Upper lobe of left lung (tissue), 6 donors: ENCODE measurements around the gene DAPK1. TPM values are rescaled to one million over a fixed set of nuclear protein-coding genes. Genes with fewer than 3 reads are reported as not detected.

Source experiments
- ATAC-seq, 2 donors: fragments of 200-7000 bp; cut with Tn5 transposase; one replicate each; pipeline ENCODE4 v1.9.1; 2022; ENCODE audit warnings: mild to moderate bottlenecking in 2 of 2, moderate library complexity in 2 of 2; ENCODE audit not compliant: low FRiP score in 2 of 2
- DNase-seq, 2 donors: peaks; one replicate each; pipeline ENCODE4 v3.0.0-alpha.2; 2019 to 2020
- H3K27ac ChIP-seq, 4 donors: fragments of 200-600 bp; sonication (generic); one replicate each; pipeline ENCODE4 v1.5.1; 2016 to 2019
- H3K27me3 ChIP-seq, 4 donors: fragments of 200-600 bp; sonication (generic); one replicate each; pipeline ENCODE4 v1.5.1; 2017 to 2019
- H3K36me3 ChIP-seq, 4 donors: fragments of 200-600 bp; sonication (generic); one replicate each; pipeline ENCODE4 v1.5.1; 2016 to 2019
- H3K4me1 ChIP-seq, 4 donors: fragments of 200-600 bp; sonication (generic); one replicate each; pipeline ENCODE4 v1.5.1; 2018 to 2019
- H3K4me3 ChIP-seq, 4 donors: fragments of 200-600 bp; sonication (generic); one replicate each; pipeline ENCODE4 v1.5.1; 2017 to 2019; ENCODE audit warnings: mild to moderate bottlenecking in 2 of 4, moderate library complexity in 1 of 4
- H3K9me3 ChIP-seq, 4 donors: fragments of 200-600 bp; sonication (generic); one replicate each; pipeline ENCODE4 v1.5.1; 2018 to 2019
- EP300 ChIP-seq, 4 donors: sonication (generic); formaldehyde crosslinking; IDR thresholded peaks; one replicate each; pipeline ENCODE4 v1.5.1; 2017; ENCODE audit warnings: antibody characterized with exemption in 4 of 4, control low read depth in 2 of 4
- POLR2A ChIP-seq, 4 donors: fragments of 450-650 bp; IDR thresholded peaks; one replicate each; pipeline ENCODE4 v1.5.1; 2016 to 2017; ENCODE audit warnings: antibody characterized with exemption in 4 of 4, mild to moderate bottlenecking in 2 of 4
- POLR2AphosphoS5 ChIP-seq, 2 donors: sonication (generic); formaldehyde crosslinking; IDR thresholded peaks; one replicate each; pipeline ENCODE4 v1.5.1; 2017; ENCODE audit warnings: antibody characterized with exemption in 2 of 2
- WGBS, 2 donors: methylation state at CpG; one replicate each; pipeline ENCODE4 v1.1.5; 2017 to 2018; 5-methylcytosine and 5-hydroxymethylcytosine counted together
- total RNA-seq, 6 donors: library from RNA; depleted of rRNA in 4 of 6; stranded (reverse); fragments of >200 nt in 4 of 6; gene quantifications; one replicate each; pipeline versions ENCODE4 v1.1.0 to v1.2.1, GENCODE V29; 2016 to 2021
- TF ChIP-seq, protein P1 (sequence below), 6 experiments: fragments of 450-650 bp in 4 of 6; fragments of 200-600 bp in 2 of 6; sonication (generic) in 2 of 6; IDR thresholded peaks; one replicate each; pipeline ENCODE4 v1.5.1; 2016 to 2019; ENCODE audit warnings: antibody characterized with exemption in 6 of 6
- donor health status: DM: no; HTN: no; CAD: no; lungs with moderate emphysema.
- donor health status: DM: no; HTN: yes; CAD: no; lungs with severe emphysema.

DAPK1 gene
- total RNA-seq, 6 donors from 2014 or later, result 125 to 334 (median 213) TPM

DNA sequence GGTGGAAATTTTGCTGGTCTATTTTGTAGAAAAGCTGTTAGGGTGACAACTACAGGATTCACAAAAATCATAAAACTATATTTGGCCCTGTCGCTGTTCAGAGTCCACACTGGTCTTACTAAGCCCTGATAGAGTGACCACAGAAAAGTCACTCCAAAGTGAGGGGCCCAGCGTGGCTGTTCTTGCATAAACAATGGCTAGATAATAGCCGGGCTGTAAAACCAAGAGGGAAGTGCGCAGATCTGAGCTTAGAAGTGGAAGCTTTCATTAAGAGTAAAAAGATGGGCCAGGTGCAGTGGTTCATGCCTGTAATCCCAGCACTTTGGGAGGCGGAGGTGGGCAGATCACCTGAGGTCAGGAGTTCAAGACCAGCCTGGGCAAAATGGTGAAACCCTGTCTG is 212.8 kb downstream of the DAPK1 start:
- TF ChIP-seq EP300 (IDR thresholded peaks at IDR 0.05) (no peak), POLR2AphosphoS5 (IDR thresholded peaks at IDR 0.05) (no peak), POLR2A (IDR thresholded peaks at IDR 0.05) (no peak)
- TF ChIP-seq, protein P1, sequence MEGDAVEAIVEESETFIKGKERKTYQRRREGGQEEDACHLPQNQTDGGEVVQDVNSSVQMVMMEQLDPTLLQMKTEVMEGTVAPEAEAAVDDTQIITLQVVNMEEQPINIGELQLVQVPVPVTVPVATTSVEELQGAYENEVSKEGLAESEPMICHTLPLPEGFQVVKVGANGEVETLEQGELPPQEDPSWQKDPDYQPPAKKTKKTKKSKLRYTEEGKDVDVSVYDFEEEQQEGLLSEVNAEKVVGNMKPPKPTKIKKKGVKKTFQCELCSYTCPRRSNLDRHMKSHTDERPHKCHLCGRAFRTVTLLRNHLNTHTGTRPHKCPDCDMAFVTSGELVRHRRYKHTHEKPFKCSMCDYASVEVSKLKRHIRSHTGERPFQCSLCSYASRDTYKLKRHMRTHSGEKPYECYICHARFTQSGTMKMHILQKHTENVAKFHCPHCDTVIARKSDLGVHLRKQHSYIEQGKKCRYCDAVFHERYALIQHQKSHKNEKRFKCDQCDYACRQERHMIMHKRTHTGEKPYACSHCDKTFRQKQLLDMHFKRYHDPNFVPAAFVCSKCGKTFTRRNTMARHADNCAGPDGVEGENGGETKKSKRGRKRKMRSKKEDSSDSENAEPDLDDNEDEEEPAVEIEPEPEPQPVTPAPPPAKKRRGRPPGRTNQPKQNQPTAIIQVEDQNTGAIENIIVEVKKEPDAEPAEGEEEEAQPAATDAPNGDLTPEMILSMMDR (IDR thresholded peaks at IDR 0.05), result no peak
- Histone ChIP-seq H3K9me3 (no peaks in the 10 kb centered on the region), H3K27ac (no peak overlapping the region), H3K27me3 (no peaks in the 10 kb centered on the region), H3K36me3 (peaks cover 8 to 24% (median 14%) of the 10 kb centered on the region in 4 donors), H3K4me1 (peaks cover 0 to 17% (median 10%) of the 10 kb centered on the region in 4 donors), H3K4me3 (no peak overlapping the region)
- 77 to 86% methylated on average over 5 of the region's 5 CpGs for WGBS, 2 donors
- DNase-seq (no peak), ATAC-seq (no peak)

DNA sequence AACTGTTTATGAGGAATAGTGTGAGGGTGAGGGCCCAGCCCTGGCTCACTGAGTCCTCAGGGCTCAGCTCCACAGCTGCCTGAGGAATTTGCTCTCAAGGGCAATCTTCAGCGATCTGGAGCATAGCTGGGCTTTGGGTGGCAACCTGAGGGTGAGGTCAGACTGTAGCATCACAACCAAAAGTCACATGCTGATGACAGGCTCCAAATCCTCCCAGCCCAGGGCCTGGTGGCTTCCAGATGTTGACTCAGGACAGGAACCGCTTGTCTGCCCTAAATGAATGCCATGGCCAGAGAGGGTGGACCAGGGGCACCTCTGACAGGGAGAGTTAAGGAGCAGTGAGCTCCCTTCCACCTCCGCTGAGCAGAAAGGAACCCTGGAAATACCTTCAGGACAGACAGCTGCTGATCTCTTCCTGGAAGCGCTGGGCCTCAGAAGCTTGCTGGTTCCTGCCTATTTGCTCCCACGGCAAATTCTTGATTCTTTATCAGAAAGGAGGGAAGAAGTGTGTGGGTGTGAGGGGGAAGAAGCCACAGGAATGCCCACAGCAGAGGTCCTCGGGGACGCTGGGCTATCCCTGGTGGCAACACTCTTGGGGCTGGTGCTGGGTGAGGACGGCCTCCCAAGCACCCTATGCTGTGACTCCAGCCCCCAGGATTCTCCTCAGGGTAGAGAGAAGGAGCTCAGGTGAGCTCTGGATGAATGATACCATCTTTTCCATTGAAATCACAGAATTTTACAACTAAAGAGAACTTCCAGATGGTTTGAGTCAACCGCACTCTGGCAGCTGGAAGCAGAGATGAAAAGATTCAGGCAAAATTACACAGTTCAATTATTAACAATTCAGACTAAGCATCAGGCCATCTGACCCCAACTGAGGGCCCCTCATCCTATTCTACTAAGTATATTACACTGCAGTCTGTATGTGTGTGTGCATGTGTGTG is 214.5 kb downstream of the DAPK1 start:
- no peaks in the 10 kb centered on the region for H3K9me3 ChIP-seq
- peak overlapping the region; percentile 48 to 78 (median 64) for H3K27ac ChIP-seq
- peaks cover 0 to 17% (median 10%) of the 10 kb centered on the region in 4 donors for H3K4me1 ChIP-seq
- DNase-seq (peak in 1 of 2 donors; percentile 55), ATAC-seq (peak; percentile 50 to 72)
- TF ChIP-seq POLR2A (IDR thresholded peaks at IDR 0.05) (peak in 1 of 4 donors; percentile 51), POLR2AphosphoS5 (IDR thresholded peaks at IDR 0.05) (no peak)
- no peaks in the 10 kb centered on the region for H3K27me3 ChIP-seq
- H3K4me3 ChIP-seq, result no peak overlapping the region
- peaks cover 0 to 10% (median 2%) of the 10 kb centered on the region in 4 donors for H3K36me3 ChIP-seq
- WGBS, 2 donors, result 55 to 58% methylated on average over 8 to 9 of the region's 9 CpGs

DNA sequence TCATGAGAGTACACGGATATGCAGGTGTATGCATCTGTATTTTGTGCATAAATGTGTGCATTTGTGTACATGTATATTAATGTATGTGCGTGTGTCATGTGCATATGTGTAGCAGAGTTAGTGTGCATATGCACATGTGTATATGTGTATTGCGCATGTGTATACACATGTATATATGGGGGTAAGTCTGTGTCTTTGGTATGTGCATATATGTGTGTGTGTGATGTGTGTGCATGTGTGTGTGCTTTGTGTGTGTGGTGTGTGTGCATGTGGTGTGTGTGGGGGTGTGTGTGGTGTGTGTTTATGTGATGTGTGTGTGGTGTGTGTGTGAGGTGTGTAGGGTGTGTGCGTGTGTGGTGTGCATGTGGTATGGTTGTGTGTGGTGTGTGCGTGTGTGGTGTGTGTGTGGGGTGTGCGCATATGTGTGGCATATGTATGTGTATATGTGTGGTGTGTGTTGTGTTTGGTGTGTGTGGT is 215.2 kb downstream of the DAPK1 start:
- 87 to 90% methylated on average over 6 of the region's 6 CpGs for WGBS, 2 donors
- Histone ChIP-seq H3K4me3 (no peak overlapping the region), H3K9me3 (no peaks in the 10 kb centered on the region), H3K4me1 (peaks cover 0 to 17% (median 10%) of the 10 kb centered on the region in 4 donors), H3K27me3 (no peaks in the 10 kb centered on the region), H3K27ac (peak overlapping the region in 3 of 4 donors; percentile 43 to 78 (median 58)), H3K36me3 (peaks cover 0 to 6% (median 0%) of the 10 kb centered on the region in 4 donors)
- TF ChIP-seq EP300 (IDR thresholded peaks at IDR 0.05) (no peak), POLR2A (IDR thresholded peaks at IDR 0.05) (no peak), POLR2AphosphoS5 (IDR thresholded peaks at IDR 0.05) (no peak)
- TF ChIP-seq, protein P1 (IDR thresholded peaks at IDR 0.05), result no peak
- DNase-seq (no peak), ATAC-seq (peak; percentile 1 to 48)

DNA sequence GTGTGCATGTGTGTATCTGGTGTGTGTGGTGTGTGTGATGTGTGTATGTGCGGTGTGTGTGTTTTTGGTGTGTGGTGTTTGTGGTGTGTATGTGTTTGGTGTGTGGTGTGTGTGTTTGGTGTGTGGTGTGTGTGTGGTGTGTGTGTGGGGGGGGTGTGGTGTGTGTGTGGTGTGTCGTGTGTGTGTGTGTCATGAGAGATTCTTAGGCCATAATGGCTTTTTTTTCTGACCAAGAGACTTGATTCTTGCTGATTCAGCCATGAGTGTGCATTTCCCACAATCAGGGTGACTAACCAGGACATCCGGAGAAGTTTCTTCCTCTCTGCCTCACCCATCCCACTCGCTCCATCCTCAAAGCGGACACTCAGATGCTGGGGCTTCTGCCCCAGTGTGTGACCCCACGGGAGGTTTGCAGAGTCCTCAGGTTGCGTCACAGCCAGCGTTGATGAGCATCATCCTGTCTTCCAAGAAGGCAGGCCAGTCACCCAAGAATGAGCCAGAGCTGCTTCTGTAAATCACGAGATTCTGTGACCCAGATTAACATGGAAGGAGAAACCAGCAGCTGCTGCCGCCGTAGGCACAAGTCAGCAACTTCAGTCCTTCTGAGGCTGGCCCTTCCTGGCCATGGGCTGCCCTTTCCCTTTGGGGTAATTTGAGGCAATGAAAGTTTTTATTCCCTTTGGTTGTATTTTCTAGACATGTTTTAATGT is 215.8 kb downstream of the DAPK1 start:
- Histone ChIP-seq H3K36me3 (peaks cover 0 to 6% (median 0%) of the 10 kb centered on the region in 4 donors), H3K9me3 (no peaks in the 10 kb centered on the region), H3K27ac (peak overlapping the region; percentile 12 to 78 (median 50)), H3K4me3 (no peak overlapping the region), H3K4me1 (peaks cover 0 to 17% (median 10%) of the 10 kb centered on the region in 4 donors), H3K27me3 (no peaks in the 10 kb centered on the region)
- WGBS, 2 donors, result 46 to 54% methylated on average over 5 to 11 of the region's 11 CpGs
- DNase-seq (peak in 1 of 2 donors; percentile 88), ATAC-seq (peak; percentile 76 to 95)
- peak in 1 of 4 donors; percentile 48 for TF ChIP-seq POLR2A (IDR thresholded peaks at IDR 0.05)
- TF ChIP-seq POLR2AphosphoS5 (IDR thresholded peaks at IDR 0.05), result peak; percentile 73 to 96
- TF ChIP-seq EP300 (IDR thresholded peaks at IDR 0.05), result peak in 3 of 4 donors; percentile 57 to 82 (median 79)
- TF ChIP-seq, protein P1 (IDR thresholded peaks at IDR 0.05), result peak in 1 of 6 experiments; percentile 4

DNA sequence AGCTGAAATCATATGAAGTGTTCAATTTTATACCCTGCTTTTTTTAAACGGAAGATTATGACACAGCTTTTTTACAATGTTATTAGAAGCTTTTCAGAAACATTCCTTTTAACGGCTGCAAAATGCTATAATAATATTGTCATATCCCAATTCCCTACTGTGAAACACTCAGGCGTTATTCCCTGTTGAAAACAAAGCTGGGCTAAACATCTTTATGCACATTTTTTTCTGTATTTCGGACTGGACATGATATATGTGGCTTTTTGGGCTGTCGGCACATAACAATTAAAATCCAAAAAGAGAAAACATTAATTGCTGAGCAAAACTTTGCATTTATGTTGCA is 216.3 kb downstream of the DAPK1 start:
- H3K4me1 ChIP-seq, result peaks cover 0 to 17% (median 10%) of the 10 kb centered on the region in 4 donors
- ATAC-seq, result no peak
- WGBS, 2 donors, result 56 to 65% methylated on average over 5 of the region's 5 CpGs

More for the DNA sequence above, 216.3 kb downstream of the DAPK1 start:
- peak overlapping the region; percentile 12 to 57 (median 36) for H3K27ac ChIP-seq
- peaks cover 0 to 3% (median 0%) of the 10 kb centered on the region in 4 donors for H3K36me3 ChIP-seq
- H3K4me3 ChIP-seq, result no peak overlapping the region
- no peak for DNase-seq
- H3K27me3 ChIP-seq, result no peaks in the 10 kb centered on the region
- TF ChIP-seq POLR2A (IDR thresholded peaks at IDR 0.05) (no peak), EP300 (IDR thresholded peaks at IDR 0.05) (no peak), POLR2AphosphoS5 (IDR thresholded peaks at IDR 0.05) (no peak)
- TF ChIP-seq, protein P1 (IDR thresholded peaks at IDR 0.05), result no peak
- no peaks in the 10 kb centered on the region for H3K9me3 ChIP-seq
